OCI-LY1 (cell line): ENCODE results near the gene LRP8.

Experiments
- EZH2 ChIP-seq: fragments of 200-600 bp; sonication (generic), shearing (Covaris generic); IDR thresholded peaks from 2 replicates; pipeline ENCODE4 v1.8.0; 2017; ENCODE audit warnings: borderline replicate concordance, mixed run types, mild to moderate bottlenecking, antibody characterized with exemption, low read length, moderate library complexity, mixed read lengths
- TF ChIP-seq, protein P1 (sequence below): fragments of 200-600 bp; sonication (generic), shearing (Covaris generic); IDR thresholded peaks from 2 replicates; pipeline ENCODE4 v1.5.1; 2017; ENCODE audit warnings: mild to moderate bottlenecking, antibody characterized with exemption, low read length, moderate library complexity, mixed read lengths

DNA sequence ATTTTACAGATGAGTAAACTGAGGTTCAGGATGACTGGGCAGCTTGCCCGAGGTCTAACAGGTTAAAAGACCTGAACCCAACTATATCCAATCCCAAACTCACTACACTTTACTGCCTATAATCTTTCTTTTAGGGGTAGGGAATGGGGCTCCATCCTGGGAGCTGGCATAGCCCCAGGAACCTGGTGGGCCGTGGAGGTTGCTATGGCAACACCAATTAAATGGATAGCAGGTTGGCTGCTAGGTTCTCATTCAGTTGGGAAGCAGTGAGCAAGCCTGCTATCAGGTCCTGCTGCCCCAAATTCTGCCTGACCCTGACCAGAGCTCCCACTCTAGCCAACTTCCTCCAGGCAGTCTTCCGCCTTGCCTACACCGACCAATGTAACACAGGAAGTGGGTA is 40.9 kb downstream of the LRP8 start:
- no peak for TF ChIP-seq EZH2
- TF ChIP-seq, protein P1, sequence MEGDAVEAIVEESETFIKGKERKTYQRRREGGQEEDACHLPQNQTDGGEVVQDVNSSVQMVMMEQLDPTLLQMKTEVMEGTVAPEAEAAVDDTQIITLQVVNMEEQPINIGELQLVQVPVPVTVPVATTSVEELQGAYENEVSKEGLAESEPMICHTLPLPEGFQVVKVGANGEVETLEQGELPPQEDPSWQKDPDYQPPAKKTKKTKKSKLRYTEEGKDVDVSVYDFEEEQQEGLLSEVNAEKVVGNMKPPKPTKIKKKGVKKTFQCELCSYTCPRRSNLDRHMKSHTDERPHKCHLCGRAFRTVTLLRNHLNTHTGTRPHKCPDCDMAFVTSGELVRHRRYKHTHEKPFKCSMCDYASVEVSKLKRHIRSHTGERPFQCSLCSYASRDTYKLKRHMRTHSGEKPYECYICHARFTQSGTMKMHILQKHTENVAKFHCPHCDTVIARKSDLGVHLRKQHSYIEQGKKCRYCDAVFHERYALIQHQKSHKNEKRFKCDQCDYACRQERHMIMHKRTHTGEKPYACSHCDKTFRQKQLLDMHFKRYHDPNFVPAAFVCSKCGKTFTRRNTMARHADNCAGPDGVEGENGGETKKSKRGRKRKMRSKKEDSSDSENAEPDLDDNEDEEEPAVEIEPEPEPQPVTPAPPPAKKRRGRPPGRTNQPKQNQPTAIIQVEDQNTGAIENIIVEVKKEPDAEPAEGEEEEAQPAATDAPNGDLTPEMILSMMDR, result no peak
